ENCODE measurements around the gene C1orf210. TPM values are rescaled to one million over a fixed set of nuclear protein-coding genes. Genes with fewer than 3 reads are reported as not detected.

Gene C1orf210
- total and polyA plus RNA-seq, 2 experiments from 2014 or later = not detected

DNA sequence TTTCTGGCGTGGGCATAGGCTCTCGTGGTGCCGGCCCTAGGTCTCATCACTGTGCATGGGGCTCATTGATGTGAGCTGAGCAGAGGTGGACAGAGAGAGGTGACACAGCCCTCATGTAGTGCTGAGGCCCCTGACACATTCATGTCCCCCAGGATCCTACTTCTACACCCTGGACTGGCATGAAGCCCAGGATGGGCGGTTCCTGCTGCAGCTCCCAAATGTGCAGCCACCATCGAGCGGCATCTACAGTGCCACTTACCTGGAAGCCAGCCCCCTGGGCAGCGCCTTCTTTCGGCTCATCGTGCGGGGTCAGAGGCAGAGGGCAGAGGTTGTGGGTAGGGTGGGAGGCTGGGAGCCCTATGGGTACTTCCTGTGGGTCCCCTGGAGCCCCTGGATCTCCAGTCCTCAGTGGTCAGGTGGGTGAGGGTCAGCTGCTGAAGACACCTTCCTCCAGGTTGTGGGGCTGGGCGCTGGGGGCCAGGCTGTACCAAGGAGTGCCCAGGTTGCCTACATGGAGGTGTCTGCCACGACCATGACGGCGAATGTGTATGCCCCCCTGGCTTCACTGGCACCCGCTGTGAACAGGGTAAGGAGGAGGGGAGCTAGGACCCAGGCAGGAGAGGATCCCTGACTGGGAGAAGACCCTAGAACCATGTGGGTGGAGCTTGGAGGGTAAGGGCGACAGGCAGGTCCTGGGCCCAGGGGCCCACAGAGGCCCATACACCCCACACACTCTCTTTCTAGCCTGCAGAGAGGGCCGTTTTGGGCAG, 21.5 kb upstream of the C1orf210 start:
- Histone ChIP-seq H3K9ac (no peak overlapping the region), H4K20me1 (ENCODE audit: insufficient read depth) (no peaks in the 10 kb centered on the region), H3K27ac (no peak overlapping the region), H3K9me2 (ENCODE audit: insufficient read depth) (no peaks in the 10 kb centered on the region), H3K4me1 (ENCODE audit: insufficient read depth) (peaks cover 6% of the 10 kb centered on the region), H3K4me2 (ENCODE audit: unreplicated experiment) (no peak overlapping the region), H3K79me2 (ENCODE audit: insufficient read depth) (no peaks in the 10 kb centered on the region), H3K9me3 (ENCODE audit: low read depth) (no peaks in the 10 kb centered on the region), H2AFZ (no peak overlapping the region), H3K36me3 (ENCODE audit: low read depth) (no peaks in the 10 kb centered on the region), H3K27me3 (replicated peaks; ENCODE audit: insufficient read depth) (no peaks in the 10 kb centered on the region; the same call in none of the 2 replicates), H3K4me3 (no peak overlapping the region), H3F3A (ENCODE audit: insufficient read depth) (peaks cover 8% of the 10 kb centered on the region; the same call in 1 of the 2 replicates)
- TF ChIP-seq EZH2 (IDR thresholded peaks at IDR 0.05; ENCODE audit: insufficient read depth, poor library complexity, severe bottlenecking) (no peak), EZH2phosphoT487 (IDR thresholded peaks at IDR 0.05; ENCODE audit: insufficient read depth, low read depth) (no peak)
- DNase-seq = no peak
- WGBS, 2 experiments (ENCODE audit: low coverage in 1 of 2, low lambda C conversion rate in 2 of 2, missing lambda C conversion rate in 2 of 2) = 76 to 81% methylated on average over 17 of the region's 17 CpGs
- in situ Hi-C loops (cut with MboI) = no loop called here

DNA sequence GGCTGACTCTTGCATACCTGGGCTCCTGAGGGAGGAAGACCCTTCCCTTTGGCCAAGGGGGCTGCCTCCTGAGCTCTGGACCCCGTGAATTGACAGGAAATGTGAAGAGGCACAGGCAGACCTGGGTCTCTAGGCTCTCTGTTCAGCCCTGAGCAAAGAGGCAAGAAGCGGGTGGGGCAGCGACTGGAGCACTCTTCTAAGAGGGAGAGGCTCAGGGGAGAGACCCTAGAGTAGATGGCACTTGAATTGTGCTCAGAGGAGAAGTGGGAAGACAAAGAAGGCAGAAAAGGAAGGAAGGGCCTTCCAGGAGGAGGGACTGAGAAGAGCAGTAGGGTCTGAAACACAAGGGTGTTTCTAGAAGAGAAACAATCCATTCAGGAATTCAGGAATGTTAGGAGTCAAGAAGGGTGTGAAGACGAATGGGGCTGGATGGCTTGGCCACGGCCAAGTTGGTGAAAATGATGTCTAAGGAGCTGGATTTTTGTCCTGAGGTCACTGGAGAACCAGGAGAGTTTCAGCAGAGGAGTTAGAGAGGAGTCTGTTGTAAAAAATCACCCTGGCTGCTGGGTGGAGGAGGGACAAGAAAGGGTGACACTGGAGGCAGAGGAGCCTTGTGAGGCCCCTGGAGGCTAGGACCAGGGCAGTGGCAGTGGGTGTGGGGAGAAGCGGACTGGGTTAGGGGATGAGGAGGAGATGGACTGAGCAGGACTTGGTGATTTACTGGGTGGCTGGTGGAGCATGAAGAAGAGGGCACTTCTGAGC, 20.7 kb upstream of the C1orf210 start:
- Histone ChIP-seq H3K27ac (no peak overlapping the region), H2AFZ (no peak overlapping the region), H3F3A (ENCODE audit: insufficient read depth) (peaks cover 8% of the 10 kb centered on the region; the same call in 1 of the 2 replicates), H3K4me2 (ENCODE audit: unreplicated experiment) (no peak overlapping the region), H3K4me3 (no peak overlapping the region), H3K4me1 (ENCODE audit: insufficient read depth) (peaks cover 6% of the 10 kb centered on the region), H4K20me1 (ENCODE audit: insufficient read depth) (no peaks in the 10 kb centered on the region), H3K79me2 (ENCODE audit: insufficient read depth) (no peaks in the 10 kb centered on the region), H3K9me2 (ENCODE audit: insufficient read depth) (no peaks in the 10 kb centered on the region), H3K27me3 (replicated peaks; ENCODE audit: insufficient read depth) (no peaks in the 10 kb centered on the region; the same call in none of the 2 replicates), H3K9me3 (ENCODE audit: low read depth) (no peaks in the 10 kb centered on the region), H3K36me3 (ENCODE audit: low read depth) (no peaks in the 10 kb centered on the region), H3K9ac (no peak overlapping the region)
- TF ChIP-seq EZH2 (IDR thresholded peaks at IDR 0.05; ENCODE audit: insufficient read depth, poor library complexity, severe bottlenecking) (no peak), EZH2phosphoT487 (IDR thresholded peaks at IDR 0.05; ENCODE audit: insufficient read depth, low read depth) (no peak)
- DNase-seq = no peak
- WGBS, 2 experiments (ENCODE audit: low coverage in 1 of 2, low lambda C conversion rate in 2 of 2, missing lambda C conversion rate in 2 of 2) = 65 to 66% methylated on average over 6 of the region's 6 CpGs
- in situ Hi-C loops (cut with MboI) = no loop called here

DNA sequence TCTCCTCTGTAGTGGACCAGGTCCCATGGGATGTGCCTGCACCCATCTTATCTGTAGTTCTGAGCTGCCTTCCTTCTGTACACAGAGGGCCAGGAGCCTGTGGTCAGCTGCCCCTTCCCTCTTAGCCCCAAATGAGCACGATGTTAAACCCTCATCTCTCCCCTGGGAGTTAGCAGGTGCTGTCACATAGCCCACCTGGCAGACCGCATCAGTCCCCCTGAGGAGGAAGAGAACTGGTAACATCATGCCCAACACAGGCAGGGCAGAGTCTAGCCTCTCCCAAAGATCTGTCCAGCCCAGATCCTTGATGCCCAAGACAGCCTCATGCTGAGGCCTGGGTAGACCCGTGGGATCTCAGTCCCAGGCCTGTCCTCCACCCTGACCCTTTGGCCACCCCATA, 20.1 kb upstream of the C1orf210 start:
- Histone ChIP-seq H3K4me3 (no peak overlapping the region), H3K9me2 (ENCODE audit: insufficient read depth) (no peaks in the 10 kb centered on the region)
- in situ Hi-C loops (cut with MboI) = no loop called here

DNA sequence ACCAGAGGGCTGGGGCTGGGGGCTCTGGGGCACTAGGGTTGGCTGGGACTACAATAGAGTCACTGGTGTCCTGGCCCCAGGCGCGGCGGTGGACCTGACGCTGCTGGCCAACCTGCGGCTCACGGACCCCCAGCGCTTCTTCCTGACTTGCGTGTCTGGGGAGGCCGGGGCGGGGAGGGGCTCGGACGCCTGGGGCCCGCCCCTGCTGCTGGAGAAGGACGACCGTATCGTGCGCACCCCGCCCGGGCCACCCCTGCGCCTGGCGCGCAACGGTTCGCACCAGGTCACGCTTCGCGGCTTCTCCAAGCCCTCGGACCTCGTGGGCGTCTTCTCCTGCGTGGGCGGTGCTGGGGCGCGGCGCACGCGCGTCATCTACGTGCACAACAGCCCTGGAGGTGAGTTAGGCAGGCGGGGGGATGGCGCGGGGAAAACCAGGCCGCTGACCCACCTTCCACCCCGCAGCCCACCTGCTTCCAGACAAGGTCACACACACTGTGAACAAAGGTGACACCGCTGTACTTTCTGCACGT, 19.5 kb upstream of the C1orf210 start:
- H3F3A ChIP-seq (ENCODE audit: insufficient read depth) = peaks cover 8% of the 10 kb centered on the region; the same call in 1 of the 2 replicates
- TF ChIP-seq EZH2 (IDR thresholded peaks at IDR 0.05; ENCODE audit: insufficient read depth, poor library complexity, severe bottlenecking) = no peak
- TF ChIP-seq EZH2phosphoT487 (IDR thresholded peaks at IDR 0.05; ENCODE audit: insufficient read depth, low read depth) = no peak
- 93% methylated on average over 19 to 41 of the region's 46 CpGs for WGBS, 2 experiments (ENCODE audit: low coverage in 1 of 2, low lambda C conversion rate in 2 of 2, missing lambda C conversion rate in 2 of 2)
- no peak overlapping the region for H2AFZ ChIP-seq
- H3K9me3 ChIP-seq (ENCODE audit: low read depth) = no peaks in the 10 kb centered on the region
- H3K4me3 ChIP-seq = no peak overlapping the region
- H3K9ac ChIP-seq = no peak overlapping the region
- no peak for DNase-seq
- H3K27ac ChIP-seq = no peak overlapping the region
- H3K4me2 ChIP-seq (ENCODE audit: unreplicated experiment) = no peak overlapping the region
- H3K9me2 ChIP-seq (ENCODE audit: insufficient read depth) = no peaks in the 10 kb centered on the region
- H3K4me1 ChIP-seq (ENCODE audit: insufficient read depth) = peaks cover 6% of the 10 kb centered on the region
- no peaks in the 10 kb centered on the region for H4K20me1 ChIP-seq (ENCODE audit: insufficient read depth)
- H3K27me3 ChIP-seq (replicated peaks; ENCODE audit: insufficient read depth) = no peaks in the 10 kb centered on the region; the same call in 1 of the 2 replicates
- in situ Hi-C loops (cut with MboI) = no loop called here
- no peaks in the 10 kb centered on the region for H3K79me2 ChIP-seq (ENCODE audit: insufficient read depth)
- H3K36me3 ChIP-seq (ENCODE audit: low read depth) = no peaks in the 10 kb centered on the region

More for the DNA sequence above, 20.1 kb upstream of the C1orf210 start:
- Histone ChIP-seq H3K4me1 (ENCODE audit: insufficient read depth) (peaks cover 6% of the 10 kb centered on the region), H2AFZ (no peak overlapping the region), H3K27ac (no peak overlapping the region), H4K20me1 (ENCODE audit: insufficient read depth) (no peaks in the 10 kb centered on the region), H3K79me2 (ENCODE audit: insufficient read depth) (no peaks in the 10 kb centered on the region), H3F3A (ENCODE audit: insufficient read depth) (peaks cover 8% of the 10 kb centered on the region; the same call in 1 of the 2 replicates), H3K4me2 (ENCODE audit: unreplicated experiment) (no peak overlapping the region), H3K36me3 (ENCODE audit: low read depth) (no peaks in the 10 kb centered on the region), H3K9me3 (ENCODE audit: low read depth) (no peaks in the 10 kb centered on the region), H3K9ac (no peak overlapping the region), H3K27me3 (replicated peaks; ENCODE audit: insufficient read depth) (no peaks in the 10 kb centered on the region; the same call in 1 of the 2 replicates)
- 51 to 73% methylated on average over 3 of the region's 3 CpGs for WGBS, 2 experiments (ENCODE audit: low coverage in 1 of 2, low lambda C conversion rate in 2 of 2, missing lambda C conversion rate in 2 of 2)
- TF ChIP-seq EZH2phosphoT487 (IDR thresholded peaks at IDR 0.05; ENCODE audit: insufficient read depth, low read depth) = no peak
- no peak for TF ChIP-seq EZH2 (IDR thresholded peaks at IDR 0.05; ENCODE audit: insufficient read depth, poor library complexity, severe bottlenecking)
- DNase-seq = no peak
